GM10266 (cell line): Measurements from ENCODE around the gene LSM3.

Source experiments
- DNase-seq: peaks from one replicate; pipeline ENCODE4 v3.0.0; 2012; ENCODE audit errors: extremely low spot score
- TF ChIP-seq, protein P1 (sequence below): IDR thresholded peaks from 2 replicates; pipeline ENCODE4 v1.5.1; 2012; ENCODE audit warnings: mild to moderate bottlenecking, low read depth; ENCODE audit not compliant: control insufficient read depth, insufficient read depth; ENCODE audit errors: missing control alignments

LSM3 gene

DNA sequence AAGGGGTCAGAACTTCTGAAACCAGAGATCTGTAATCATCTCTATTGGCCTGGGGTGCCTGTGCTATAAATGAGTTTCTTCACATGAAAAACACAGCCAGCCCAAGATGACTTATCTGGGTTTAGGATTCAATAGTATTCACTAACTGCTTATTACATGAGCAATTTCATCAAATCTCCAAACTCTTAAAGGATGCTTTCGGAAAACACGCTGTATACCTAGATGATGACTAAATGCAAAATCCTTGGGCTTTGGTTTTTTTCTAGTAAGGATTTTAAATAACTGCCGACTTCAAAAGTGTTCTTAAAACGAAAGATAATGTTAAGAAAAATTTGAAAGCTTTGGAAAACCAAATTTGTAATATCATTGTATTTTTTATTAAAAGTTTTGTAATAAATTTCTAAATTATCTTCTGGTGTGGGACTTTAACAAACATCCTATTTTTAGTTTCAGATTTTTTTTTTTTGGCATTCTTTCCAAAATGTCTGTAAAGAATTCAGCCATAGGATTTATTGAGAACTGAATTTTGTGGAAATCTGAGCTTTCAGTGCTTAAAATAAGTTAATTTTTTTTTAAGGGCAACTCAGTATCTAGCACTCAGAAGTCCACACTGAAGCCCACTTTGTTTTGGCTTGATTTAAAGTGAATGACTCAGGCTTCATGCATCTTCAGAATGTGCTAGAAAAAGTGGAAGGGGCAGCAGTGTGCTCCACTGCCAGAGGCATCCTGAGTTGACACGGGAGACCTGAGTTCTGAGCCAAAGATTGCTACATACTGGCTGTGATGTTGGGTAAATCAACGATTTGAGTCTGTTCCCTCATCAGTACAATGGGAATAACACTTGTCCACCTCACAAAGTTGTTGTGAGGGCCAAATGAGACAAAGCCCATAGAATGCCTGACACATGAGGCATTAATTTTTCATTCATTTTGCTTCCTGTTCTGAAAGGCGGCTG, 35.1 kb upstream of the LSM3 start:
- DNase-seq, result no peak
- TF ChIP-seq, protein P1, sequence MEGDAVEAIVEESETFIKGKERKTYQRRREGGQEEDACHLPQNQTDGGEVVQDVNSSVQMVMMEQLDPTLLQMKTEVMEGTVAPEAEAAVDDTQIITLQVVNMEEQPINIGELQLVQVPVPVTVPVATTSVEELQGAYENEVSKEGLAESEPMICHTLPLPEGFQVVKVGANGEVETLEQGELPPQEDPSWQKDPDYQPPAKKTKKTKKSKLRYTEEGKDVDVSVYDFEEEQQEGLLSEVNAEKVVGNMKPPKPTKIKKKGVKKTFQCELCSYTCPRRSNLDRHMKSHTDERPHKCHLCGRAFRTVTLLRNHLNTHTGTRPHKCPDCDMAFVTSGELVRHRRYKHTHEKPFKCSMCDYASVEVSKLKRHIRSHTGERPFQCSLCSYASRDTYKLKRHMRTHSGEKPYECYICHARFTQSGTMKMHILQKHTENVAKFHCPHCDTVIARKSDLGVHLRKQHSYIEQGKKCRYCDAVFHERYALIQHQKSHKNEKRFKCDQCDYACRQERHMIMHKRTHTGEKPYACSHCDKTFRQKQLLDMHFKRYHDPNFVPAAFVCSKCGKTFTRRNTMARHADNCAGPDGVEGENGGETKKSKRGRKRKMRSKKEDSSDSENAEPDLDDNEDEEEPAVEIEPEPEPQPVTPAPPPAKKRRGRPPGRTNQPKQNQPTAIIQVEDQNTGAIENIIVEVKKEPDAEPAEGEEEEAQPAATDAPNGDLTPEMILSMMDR, result no peak

DNA sequence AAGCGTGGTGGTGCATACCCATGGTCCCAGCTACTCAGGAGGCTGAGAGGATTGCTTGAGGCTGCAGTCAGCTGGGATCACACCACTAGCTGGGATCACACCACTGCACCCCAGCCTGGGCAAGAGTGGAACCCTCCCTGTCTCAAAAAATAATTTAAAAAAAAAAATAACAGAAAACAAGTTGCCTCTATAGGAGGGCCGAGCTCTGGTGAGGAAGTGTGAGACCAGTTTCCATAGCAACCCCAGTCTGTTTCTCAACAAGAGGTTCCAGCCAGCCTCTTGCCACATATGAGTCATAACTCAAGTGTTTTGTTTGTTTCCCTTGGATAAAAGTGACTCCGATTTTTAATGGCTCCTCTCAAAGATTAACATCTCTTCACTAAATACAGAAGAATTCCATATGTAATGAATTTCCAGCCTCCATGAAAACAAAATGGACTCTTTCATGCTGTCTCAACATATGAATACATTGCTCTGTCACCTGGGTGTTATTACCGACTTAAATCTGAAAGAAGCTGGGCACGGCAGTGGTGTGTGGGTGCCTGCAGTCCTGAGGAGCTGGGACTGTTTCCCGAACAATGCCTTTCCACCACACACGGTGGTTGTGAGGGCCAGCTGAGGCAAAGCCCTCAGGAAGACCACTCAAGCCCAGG, 34.1 kb upstream of the LSM3 start:
- DNase-seq, result peak; percentile 88
- TF ChIP-seq, protein P1, result no peak

DNA sequence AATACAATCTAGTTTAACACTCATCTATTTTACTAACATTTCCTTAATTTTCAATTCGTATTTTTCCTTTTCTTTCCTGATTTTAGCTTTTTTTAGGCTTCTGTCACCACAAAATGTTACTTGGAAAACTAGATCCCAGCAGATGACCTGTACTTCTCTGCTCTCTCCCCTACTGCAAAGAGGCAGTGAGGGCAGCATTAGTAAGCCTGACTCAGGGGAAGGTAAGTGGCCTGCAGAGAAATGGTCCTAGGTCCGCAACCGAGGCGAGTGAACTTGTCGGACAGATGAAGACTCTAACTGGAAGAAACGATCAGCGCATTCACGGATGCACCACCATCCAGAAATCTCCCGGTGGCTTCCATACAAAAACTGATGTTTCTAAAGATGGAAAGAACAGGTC, 33.4 kb upstream of the LSM3 start:
- DNase-seq, result no peak
- TF ChIP-seq, protein P1, result no peak

DNA sequence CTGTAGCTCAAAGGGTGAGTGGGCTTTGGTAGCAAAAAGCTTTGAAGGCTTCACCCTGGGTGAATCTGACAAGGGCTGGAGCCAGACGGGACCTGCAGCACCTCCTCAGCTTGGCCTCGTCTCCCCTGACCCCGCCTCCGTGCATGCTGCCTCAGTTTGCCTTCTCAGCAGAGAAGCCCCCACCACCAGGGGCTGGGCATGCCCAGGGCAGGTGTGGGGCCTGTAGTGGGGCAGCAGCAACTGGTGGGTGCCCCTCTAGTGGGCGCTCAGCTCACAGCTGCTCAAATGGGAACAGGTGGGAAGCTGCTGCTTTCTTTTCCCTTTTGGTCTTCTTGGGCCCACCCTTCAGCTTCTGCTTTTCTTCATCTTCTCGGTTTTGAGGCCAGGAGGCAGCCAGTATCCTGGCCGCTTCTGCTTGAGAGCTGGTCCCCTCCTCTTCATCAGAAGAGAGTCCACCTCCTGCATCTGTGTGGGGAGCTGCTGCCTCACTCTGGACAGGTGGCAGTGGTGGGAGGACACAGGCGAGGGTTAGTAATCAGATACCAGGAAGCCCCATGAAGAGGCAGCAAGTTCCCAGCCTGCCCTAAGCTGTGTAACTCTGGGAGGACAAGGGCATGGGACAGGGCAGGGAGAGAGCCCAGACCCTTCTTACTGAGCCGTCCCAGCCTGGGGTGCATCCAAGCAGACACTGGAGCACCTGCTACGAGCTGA, 32.8 kb upstream of the LSM3 start:
- TF ChIP-seq, protein P1, result no peak
- DNase-seq, result no peak

DNA sequence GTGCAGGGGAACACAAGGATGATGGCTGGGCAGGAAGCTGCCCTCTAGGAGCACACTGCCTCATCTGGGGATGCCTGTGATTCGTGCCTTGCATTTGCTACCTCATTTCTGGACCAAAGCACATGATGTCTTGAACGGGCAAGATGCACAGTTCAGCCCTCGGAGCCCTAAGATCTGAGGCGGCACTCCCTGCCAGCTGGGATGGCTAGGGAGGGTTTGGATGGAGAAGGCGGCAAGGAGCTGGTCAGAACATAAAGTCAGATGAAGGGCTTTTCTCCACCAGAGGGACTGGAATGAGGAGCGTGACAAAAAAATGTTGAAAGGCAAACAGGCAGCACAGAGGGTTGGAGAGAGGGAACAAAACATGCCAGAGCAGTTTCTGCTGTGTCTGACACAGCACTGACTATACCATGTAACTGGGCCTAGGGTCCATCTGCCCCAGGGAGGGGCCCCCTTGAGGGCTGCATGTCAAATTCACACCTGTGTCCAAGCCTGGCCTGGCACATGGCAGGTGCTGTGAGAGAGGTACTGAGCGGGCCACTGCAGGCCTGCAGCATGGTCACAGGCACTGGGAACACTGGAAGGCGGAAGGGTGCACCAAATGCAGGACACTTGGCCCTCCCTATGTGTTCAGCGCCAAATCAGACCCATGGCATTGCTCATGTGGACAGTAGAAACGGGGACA, 32.1 kb upstream of the LSM3 start:
- DNase-seq, result no peak
- TF ChIP-seq, protein P1, result no peak

DNA sequence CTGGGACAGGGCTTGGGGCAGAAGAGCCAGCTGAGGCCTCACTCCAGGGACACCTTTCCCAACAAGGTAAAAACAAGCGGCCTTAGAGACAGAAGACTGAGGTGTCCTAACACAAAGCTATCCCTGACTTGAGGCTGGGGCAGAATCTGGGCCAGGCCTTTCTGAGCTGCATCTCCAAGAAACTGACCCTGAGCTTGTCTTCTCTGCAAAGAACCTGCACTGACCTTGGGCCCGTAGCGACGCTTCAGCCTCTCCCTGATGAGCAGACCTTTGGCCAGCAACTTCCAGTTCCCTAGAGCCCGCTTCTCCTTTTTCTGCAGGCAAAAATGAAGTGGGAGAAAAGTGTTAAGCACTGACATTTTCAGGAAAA, 31.6 kb upstream of the LSM3 start:
- no peak for DNase-seq
- TF ChIP-seq, protein P1, result no peak
